Cerebellar nuclear complex (tissue), 1 donor: ENCODE measurements around the gene TMEM87A.

Experiments used
- DNase-seq, 2 experiments: peaks; one replicate each; lab custom pipeline; 2025; lab: John Stamatoyannopoulos, UW

Gene TMEM87A

GRCh38 chr15:42165106-42165505 is 108.1 kb downstream of the TMEM87A start:
- no peak for DNase-seq

DNA sequence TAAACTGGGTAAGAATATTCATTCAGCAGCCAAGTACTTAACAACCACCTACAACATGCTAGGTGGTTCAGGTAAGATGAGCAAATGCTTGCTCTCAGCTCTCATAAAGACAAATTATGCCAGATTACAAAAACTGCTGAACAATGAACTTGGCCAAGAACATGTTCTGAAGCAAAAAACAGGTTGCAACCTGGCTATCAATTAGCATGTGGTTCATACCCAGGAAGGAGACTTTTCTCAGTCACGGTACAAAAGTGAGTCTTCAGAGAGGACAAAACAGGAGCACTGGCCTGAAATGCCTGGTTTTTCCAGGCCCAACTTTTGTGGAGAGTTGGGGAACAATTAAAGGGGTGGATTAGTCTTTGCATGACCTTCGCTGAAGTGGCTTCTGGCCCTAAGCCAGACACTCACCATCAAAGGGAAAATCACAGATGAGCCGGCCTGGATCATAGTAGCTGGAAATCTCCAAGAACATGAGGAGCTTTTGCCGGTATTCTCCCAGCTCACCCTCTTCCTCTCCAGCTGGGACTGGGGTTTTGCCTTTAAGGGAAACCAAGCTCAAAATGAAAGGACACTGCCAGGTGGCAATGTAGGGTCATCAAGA is 109.2 kb downstream of the TMEM87A start:
- DNase-seq = no peak

DNA sequence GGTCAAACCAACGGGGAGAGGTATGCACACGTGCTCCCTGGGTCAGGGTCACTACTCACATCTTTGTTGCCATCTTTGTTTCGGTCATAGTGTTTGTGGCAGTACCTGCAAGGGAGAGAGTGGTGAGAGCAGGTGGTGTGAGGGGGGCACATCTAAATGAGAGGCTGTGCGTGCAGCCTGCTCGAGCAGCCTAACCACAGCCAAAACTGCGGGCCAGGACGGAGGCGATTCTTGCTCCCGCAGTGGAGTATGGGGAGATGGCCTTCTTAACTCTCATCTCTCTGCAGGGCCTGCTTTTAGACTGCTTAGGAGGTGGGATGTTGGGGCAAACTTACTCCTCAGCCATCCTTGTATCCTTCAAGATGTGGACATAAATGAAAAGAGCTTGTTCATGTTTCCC is 109.9 kb downstream of the TMEM87A start:
- no peak for DNase-seq
